Testis (tissue), 3 donors: ENCODE measurements around the gene SCG2. TPM values are rescaled to one million over a fixed set of nuclear protein-coding genes. Genes with fewer than 3 reads are reported as not detected.

Experiments
- DNase-seq: peaks from one replicate; pipeline ENCODE4 v3.0.0-alpha.2; 2019
- H3K27ac ChIP-seq, 2 donors: fragments of 200-600 bp; sonication (generic); one replicate each; pipeline ENCODE4 v1.5.1; 2019
- H3K27me3 ChIP-seq: fragments of 200-600 bp; sonication (generic); one replicate; pipeline ENCODE4 v1.5.1; 2019
- H3K36me3 ChIP-seq: fragments of 200-600 bp; sonication (generic); one replicate; pipeline ENCODE4 v1.5.1; 2017; ENCODE audit warnings: low read depth; ENCODE audit errors: missing control alignments
- H3K4me1 ChIP-seq: fragments of 200-600 bp; sonication (generic); one replicate; pipeline ENCODE4 v1.5.1; 2019
- H3K4me3 ChIP-seq, 2 donors: fragments of 200-600 bp; sonication (generic); one replicate each; pipeline ENCODE4 v1.5.1; 2017 to 2019
- H3K9me3 ChIP-seq: fragments of 200-600 bp; sonication (generic); one replicate; pipeline ENCODE4 v1.5.1; 2017
- POLR2A ChIP-seq: fragments of 450-650 bp; IDR thresholded peaks from one replicate; pipeline ENCODE4 v1.6.1; 2017; ENCODE audit warnings: antibody characterized with exemption, mild to moderate bottlenecking, moderate library complexity
- WGBS, 2 donors: methylation state at CpG; one replicate each; pipeline ENCODE4 v1.1.5; 2018; 5-methylcytosine and 5-hydroxymethylcytosine counted together
- intact Hi-C: fragments of 100-400 bp; cut with DNase I; formaldehyde crosslinking; loops from one replicate; pipeline ENCODE4 v1.15.1; 2023; ENCODE audit warnings: low total_unique reads
- polyA plus RNA-seq: library from polyadenylated mRNA; stranded (reverse); fragments of 350-450 nt; fragmentation: Illumina TruSeq; extraction: RNeasy Lipid Tissue Mini Kit (QIAGEN cat#74804); gene quantifications from one replicate; pipeline ENCODE4 v1.2.3, GENCODE V29; 2014; ENCODE audit warnings: low read depth, low replicate concordance; ENCODE audit not compliant: insufficient read depth
- total RNA-seq, 2 donors: library from RNA; depleted of rRNA; stranded (reverse); fragments of >200 nt; gene quantifications; one replicate each; pipeline ENCODE4 v1.2.3, GENCODE V29; 2016
- TF ChIP-seq, protein P1 (sequence below), 3 experiments: fragments of 450-650 bp in 2 of 3; fragments of 200-600 bp in 1 of 3; sonication (generic) in 1 of 3; IDR thresholded peaks; one replicate each; pipeline ENCODE4 v1.5.1; 2016 to 2019; ENCODE audit warnings: antibody characterized with exemption in 3 of 3, mild to moderate bottlenecking in 2 of 3, moderate library complexity in 1 of 3

The SCG2 gene
- total and polyA plus RNA-seq, 3 donors from 2014 or later, result 0.31 to 1.2 (median 0.43) TPM

- H3K9me3 ChIP-seq, result no peaks in the 10 kb centered on the region
- no peak overlapping the region for H3K27ac ChIP-seq
- H3K4me3 ChIP-seq, result no peak overlapping the region
- H3K36me3 ChIP-seq, result no peaks in the 10 kb centered on the region
- WGBS, 2 donors, result 97 to 100% methylated on average over 3 of the region's 3 CpGs
- intact Hi-C loops, result no loop called here
- no peaks in the 10 kb centered on the region for H3K27me3 ChIP-seq
- TF ChIP-seq POLR2A, result no peak
- TF ChIP-seq, protein P1, sequence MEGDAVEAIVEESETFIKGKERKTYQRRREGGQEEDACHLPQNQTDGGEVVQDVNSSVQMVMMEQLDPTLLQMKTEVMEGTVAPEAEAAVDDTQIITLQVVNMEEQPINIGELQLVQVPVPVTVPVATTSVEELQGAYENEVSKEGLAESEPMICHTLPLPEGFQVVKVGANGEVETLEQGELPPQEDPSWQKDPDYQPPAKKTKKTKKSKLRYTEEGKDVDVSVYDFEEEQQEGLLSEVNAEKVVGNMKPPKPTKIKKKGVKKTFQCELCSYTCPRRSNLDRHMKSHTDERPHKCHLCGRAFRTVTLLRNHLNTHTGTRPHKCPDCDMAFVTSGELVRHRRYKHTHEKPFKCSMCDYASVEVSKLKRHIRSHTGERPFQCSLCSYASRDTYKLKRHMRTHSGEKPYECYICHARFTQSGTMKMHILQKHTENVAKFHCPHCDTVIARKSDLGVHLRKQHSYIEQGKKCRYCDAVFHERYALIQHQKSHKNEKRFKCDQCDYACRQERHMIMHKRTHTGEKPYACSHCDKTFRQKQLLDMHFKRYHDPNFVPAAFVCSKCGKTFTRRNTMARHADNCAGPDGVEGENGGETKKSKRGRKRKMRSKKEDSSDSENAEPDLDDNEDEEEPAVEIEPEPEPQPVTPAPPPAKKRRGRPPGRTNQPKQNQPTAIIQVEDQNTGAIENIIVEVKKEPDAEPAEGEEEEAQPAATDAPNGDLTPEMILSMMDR (IDR thresholded peaks at IDR 0.05), result no peak
- no peaks in the 10 kb centered on the region for H3K4me1 ChIP-seq
- DNase-seq, result no peak
Measured at GRCh38 chr2:223634238-223634637, 32.1 kb upstream of the SCG2 start.

DNA sequence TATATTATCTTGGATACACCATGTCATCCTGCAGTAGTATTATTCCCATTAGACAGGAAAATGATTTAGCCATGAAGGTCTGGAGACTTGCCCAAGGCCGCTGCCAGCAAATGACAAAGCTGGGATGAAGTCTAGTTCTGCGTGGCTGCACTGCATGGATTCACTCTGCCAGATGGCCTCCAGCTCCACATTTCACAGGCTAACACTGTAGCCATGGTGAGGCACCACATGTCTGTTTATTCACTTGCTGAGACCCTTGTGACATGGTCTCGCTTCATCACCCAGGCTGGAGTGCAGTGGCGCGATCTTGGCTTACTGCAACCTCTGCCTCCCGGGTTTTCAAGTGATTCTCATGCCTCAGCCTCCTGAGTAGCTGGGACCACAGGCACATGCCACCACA is 31.5 kb upstream of the SCG2 start:
- Histone ChIP-seq H3K4me3 (no peak overlapping the region), H3K4me1 (no peaks in the 10 kb centered on the region), H3K9me3 (no peaks in the 10 kb centered on the region), H3K27me3 (no peaks in the 10 kb centered on the region), H3K27ac (no peak overlapping the region), H3K36me3 (no peaks in the 10 kb centered on the region)
- TF ChIP-seq, protein P1 (IDR thresholded peaks at IDR 0.05), result no peak
- no peak for TF ChIP-seq POLR2A
- WGBS, 2 donors, result 81 to 90% methylated on average over 5 to 6 of the region's 6 CpGs
- DNase-seq, result no peak
- intact Hi-C loops, result no loop called here

- Histone ChIP-seq H3K36me3 (no peaks in the 10 kb centered on the region), H3K27ac (no peak overlapping the region), H3K9me3 (no peaks in the 10 kb centered on the region), H3K4me1 (no peaks in the 10 kb centered on the region), H3K4me3 (no peak overlapping the region), H3K27me3 (no peaks in the 10 kb centered on the region)
- DNase-seq, result no peak
- TF ChIP-seq, protein P1 (IDR thresholded peaks at IDR 0.05), result no peak
- TF ChIP-seq POLR2A, result no peak
- 85 to 87% methylated on average over 2 of the region's 2 CpGs for WGBS, 2 donors
- intact Hi-C loops, result no loop called here
Measured at GRCh38 chr2:223632826-223633225, 30.7 kb upstream of the SCG2 start.

DNA sequence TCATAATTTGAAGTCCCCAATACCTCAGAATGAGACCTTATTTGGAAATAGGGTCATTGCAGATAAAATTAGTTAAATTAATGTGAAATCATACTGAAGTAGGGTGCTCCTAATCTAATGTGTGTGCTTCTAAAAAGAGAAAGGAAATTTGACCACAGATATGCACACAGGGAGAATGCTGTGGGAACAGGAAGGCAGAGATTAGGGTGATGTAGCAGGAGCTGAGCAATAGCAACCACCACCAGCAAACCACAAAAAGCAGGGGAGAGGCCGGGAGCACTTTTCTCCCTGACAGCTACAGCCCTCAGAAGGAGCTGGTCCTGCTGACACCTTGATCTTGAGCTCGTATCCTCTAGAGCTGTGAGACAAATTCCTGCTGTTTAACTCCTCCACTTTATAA is 24.6 kb upstream of the SCG2 start:
- WGBS, 2 donors, result 51 to 52% methylated on average over 2 of the region's 2 CpGs
- TF ChIP-seq POLR2A, result no peak
- TF ChIP-seq, protein P1 (IDR thresholded peaks at IDR 0.05), result no peak
- no peak for DNase-seq
- Histone ChIP-seq H3K27ac (no peak overlapping the region), H3K4me1 (no peaks in the 10 kb centered on the region), H3K27me3 (no peaks in the 10 kb centered on the region), H3K36me3 (no peaks in the 10 kb centered on the region), H3K9me3 (no peaks in the 10 kb centered on the region), H3K4me3 (no peak overlapping the region)
- intact Hi-C loops, result no loop called here

DNA sequence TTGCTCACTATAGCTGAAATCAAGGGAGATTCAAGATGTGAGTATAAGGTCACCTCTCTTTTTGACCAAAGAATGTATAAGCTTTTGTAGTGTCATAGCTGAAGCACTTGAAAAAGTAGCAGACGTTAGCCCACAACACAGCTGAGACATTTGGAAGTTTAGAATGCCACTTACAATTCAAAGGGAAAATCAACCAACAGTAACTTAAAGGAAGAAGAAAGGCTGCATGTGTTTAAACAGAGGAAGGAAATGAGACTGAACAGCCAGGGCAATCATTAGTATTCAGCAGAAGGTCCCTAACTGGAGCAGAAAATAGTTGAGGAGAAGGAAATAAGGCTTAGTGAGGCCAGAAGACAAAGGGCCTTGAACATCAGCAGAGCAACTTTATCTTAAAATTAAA is 23.5 kb upstream of the SCG2 start:
- DNase-seq, result no peak
- intact Hi-C loops, result no loop called here
- H3K27me3 ChIP-seq, result no peaks in the 10 kb centered on the region
- 83 to 89% methylated on average over 1 of the region's 1 CpG for WGBS, 2 donors
- H3K4me1 ChIP-seq, result no peaks in the 10 kb centered on the region
- H3K9me3 ChIP-seq, result no peaks in the 10 kb centered on the region
- no peak overlapping the region for H3K4me3 ChIP-seq
- no peak for TF ChIP-seq POLR2A
- TF ChIP-seq, protein P1 (IDR thresholded peaks at IDR 0.05), result no peak
- H3K36me3 ChIP-seq, result no peaks in the 10 kb centered on the region
- H3K27ac ChIP-seq, result no peak overlapping the region
